GM18858 (cell line): Measurements from ENCODE around the gene BAG1.

Source experiments
- ATAC-seq: cut with Tn5 transposase; IDR thresholded peaks from one replicate; pipeline ENCODE4 v1.9.1; 2021; ENCODE audit not compliant: unreplicated experiment

The BAG1 gene

DNA sequence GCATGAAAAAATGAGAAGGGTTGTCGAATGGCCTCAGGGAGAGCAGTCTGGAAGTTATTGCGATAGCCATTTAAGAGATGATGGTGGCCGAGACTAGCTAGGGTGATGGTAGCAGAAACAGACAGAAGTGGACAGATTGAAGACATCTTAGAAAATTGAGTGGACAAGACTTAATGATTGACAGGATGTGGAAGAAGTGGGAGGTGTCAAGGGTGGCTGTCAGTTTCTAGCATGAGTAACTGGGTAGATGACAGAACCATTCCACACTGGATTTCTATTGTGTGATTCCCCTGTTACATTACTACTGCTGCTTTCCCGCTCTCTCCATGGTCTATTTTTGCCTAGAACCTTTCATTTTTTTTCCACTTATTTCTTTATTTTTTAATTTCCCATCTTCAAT is 13.0 kb upstream of the BAG1 start:
- ATAC-seq, result no peak

DNA sequence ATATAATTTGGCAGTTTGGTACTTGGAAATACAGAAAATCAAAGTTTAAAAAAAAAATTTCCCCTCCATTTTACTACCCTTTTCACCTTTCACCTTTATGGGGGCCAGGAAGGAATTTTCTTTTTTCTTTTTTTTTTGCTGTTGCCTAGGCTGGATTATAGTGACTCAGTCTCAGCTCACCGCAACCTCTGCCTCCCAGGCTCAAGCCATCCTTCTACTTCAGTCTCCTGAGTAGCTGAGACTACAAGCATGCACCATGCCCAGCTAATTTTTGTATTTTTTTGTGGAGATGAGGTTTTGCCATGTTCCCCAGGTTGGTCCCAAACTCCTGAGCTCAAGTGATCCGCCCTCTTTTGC is 9.4 kb upstream of the BAG1 start:
- ATAC-seq, result no peak

DNA sequence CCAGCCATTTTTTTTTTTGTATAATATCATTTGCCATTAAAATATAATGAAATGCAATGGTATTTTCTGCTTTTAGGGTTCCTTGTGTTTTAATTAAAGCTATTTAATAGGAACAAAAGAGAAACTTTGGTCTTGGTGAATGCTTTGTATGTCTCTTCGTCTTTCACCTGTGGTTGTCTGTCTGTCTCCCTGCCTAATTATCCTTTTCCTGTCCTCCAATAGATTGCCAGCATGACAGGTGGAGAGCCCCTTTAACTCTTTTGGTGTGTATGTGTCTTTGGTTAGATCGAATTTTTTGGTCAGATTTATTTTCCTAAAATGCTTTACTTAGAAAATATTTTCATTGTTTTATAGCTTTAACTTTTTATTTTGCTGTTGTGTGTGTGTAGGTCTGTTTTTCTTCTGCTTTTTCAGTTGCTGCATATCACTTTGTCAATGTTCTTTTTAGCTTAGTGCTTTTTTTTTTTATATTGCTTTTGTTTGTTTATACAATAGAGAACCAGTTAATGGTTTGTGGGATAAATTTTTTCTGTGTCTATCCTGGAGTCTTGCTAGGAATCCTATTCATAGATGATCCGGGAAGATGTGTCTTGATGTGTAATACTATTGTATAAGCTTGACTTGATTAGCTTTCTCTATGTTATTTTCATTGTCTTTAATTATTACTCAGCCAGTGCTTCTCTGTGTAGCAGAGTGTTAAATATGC is 8.9 kb upstream of the BAG1 start:
- no peak for ATAC-seq

DNA sequence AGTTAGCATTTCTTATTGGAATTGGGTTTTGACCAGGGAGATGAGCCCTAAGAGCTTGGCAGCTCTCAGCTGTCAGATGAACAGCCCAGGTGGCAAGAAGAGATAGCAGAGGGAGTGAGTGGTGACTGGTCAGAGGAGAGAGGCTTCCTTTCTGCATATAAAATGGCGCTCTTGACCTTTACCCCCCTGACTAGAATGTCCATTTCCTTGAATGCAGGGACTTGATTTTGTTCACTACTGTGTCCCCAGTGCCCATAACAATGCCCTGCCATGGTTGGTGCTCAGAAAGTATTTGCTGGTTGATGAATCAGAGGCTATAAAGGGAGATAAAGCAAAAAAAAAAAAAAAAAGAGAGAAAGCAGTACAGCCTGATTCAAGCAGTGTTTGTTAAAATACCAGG is 7.6 kb upstream of the BAG1 start:
- ATAC-seq, result no peak

DNA sequence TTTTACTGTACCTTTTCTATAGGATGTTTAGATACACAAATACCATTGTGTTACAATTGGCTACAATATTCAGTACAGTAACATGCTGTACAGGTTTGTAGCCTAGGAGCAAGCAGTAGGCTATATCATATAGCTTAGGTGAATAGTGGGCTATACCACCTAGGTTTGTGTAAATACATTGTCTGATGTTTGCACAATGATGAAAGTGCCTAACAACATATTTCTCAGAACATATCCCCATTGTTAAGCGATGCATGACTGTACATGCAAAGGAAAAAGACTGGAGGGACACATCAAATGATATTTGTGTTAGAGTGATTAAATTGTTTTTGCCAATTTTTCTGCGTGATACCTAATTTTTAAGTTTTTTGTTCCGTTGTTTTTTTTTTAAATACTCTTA is 5.6 kb upstream of the BAG1 start:
- ATAC-seq, result no peak

DNA sequence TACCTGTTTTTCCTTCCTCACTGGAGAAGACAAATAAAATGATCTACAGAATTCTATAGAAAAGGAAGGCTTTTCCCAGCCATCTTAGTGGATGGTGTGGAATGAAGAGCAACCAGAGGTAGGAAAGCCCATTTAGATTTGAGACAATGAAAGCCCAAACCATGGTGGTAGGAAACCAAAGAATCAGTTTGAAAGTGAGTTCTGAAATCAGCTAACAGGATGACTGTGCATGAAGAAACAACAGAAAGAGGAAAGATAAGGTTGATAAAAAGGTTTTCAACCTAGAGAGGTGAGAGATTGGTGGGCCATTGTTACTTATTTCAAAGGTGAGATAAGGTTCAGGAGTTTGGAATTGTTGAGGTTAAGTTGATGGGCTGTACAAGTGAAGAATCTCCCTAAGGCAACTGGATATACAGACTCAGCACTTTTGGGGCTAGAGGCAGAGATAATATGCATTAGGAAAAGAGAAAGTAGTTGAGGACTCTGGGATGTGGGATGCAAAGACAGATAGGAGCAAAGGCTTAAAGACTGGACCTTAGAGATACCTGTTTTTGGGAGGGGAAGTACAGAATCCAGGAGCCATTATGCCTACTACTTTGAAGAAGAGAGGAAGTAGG is 2.8 kb upstream of the BAG1 start:
- no peak for ATAC-seq

DNA sequence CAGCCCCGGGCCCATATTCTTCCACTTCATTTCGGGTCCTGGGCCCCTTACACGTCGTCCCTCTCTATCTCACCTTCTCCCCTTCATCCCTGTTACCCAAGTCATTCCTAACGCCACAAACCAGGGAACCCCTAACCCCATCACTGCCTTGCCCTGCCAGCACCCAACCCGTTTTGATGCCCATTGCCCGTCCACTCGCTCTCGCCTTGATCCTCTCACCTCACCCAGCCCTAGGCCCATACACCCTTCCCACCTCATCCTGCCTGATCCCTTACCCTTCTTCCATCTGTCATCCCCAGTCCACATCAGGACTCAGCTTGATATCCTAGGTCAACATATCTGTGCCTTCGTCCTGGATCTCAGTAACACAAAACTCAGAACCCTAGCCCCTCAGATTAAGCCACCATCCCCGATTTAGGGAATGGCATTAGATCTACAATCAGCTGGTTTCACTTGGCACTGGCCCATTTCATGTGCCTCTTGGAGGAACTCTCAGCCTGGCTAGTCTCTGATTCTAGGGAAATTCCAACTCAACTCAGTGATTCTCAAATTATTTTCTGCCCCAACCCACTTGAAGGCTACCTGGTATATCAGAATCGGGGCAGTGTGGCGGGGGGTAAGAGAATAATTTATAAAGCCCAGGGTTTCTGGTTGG is 830 bp upstream of the BAG1 start:
- no peak for ATAC-seq

DNA sequence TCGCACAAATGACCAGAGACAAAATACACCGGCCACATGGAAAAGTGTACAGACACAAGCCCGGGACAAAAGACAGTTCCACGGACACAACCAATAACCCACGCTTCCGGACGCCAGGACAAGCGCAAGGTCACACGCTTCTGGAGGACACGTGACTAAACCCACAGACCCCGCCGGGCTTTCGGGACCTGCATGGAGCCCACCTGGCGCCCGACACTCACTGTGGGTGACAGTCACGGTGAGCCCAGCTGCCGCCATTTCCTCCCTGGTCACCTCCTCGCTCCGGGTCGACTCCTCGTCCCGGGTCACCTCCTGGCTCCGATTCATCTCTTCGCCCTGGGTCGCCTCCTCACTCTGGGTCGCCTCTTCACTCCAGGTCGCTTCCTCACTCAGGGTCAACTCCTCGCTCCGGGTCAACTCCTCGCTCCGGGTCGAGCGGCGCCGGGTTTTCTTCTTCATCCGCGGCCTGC is 470 bp downstream of the BAG1 start:
- peak; percentile 15 for ATAC-seq

DNA sequence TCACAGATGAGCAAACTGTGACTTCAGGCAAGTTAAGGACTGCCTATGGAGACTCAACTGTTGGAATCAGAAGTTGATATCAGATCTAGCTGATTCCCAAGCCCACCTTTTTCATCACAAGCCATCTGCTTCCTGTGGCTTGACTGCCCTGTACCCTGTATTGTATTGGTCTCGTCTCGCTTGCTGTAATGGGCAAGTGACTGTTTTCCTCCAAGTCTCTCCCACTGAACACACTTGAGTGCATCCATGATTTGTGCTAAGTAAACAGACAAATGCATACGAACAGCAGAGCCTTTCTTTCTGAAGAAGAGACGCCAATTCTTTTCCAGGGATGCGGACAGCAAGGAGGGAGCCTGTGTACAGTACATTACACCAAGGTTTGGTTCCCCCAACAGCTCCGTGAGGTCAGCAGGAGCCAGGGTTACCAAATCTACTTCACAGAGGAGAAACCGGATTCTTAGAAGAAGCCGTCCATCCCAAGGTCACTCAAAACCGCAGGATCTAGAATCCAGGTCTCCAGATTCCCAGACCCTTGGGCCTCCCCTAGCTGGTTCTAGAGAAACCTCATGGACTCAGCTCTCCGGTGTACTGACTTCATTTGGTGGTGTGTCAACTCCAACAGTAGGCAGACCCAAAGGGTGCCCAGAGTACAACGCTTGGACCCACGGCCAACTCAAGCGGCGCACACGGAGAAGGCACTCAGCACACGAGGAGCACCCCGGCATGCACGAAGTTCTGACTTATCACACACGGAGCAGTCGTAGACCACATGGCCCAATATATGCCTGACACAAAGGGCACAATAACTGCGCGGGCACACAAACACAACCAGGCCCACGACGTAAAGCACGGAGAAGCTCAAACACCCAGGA is 1.1 kb downstream of the BAG1 start:
- peak; percentile 1 for ATAC-seq

DNA sequence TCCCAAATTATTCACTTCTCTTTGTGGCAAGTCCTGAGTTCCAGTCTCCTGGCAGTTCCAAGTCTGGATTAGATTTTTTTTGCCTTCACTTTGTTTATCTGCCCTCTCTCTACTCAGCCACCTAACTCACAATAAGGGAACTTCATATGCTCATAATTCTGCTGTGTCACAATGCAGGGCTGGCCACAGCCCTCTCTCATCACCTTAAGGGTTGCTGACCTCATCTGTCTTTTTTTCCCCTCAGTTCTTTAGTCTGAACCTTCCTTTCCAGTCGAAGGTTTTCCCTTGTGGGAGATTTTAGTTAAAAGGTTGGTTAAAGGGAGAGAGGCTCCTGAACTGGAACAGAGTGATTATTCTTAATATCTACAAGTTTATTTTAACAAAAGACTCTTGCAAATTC is 4.1 kb downstream of the BAG1 start:
- no peak for ATAC-seq

DNA sequence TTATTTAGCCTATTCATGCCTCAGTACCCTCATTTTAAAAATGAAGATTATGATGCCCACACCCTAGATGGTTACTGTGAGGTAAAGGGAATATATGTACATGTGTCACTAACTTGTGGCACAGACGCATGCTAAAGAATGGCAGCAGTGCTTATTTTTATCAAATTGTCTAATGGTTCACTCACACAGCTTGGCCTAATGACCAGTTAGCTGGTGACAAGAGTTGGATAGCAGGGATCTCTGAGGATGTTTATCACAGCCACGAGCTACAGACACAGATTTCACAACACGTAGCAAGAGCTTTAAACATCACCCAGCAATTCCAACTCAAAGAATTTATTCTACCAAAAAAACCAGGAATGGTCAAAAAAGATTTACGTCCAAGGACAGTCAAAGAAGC is 7.2 kb downstream of the BAG1 start:
- ATAC-seq, result no peak

DNA sequence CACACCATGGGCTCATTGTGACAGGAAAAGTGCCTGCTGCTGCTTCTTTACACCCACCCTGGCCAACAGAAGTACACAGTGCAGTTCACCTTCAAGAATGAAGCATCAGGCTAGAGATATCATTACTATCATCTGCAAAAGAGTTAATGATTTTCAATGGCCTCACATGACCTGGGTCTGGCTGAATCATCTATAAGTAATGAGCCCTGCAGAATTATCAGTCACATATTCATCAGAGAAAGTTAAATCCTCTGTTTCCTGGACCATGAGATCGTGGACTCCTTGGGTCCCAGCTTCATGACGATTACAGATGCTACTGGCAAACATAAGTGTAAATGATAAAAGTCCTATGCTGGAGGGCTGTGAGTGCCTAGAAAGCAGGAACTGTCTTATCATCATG is 8.3 kb downstream of the BAG1 start:
- no peak for ATAC-seq

DNA sequence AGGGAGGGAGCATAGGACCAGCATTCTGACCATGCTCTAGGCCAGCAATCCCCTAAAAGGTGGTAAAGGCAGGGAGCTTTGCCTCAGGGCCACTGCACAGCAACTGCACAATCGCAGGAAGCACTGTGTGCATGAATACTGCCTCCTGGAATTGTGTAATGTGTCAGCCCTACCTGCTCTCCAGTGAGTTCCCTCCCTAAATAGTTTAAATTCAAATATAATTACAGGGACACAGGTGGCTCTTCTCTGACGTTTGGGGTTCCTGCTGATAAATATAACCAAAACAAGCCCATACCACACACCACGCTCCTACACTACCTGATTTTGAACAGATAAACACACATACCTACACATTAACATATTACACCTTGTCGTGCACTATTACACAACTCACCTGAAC is 9.0 kb downstream of the BAG1 start:
- ATAC-seq, result no peak

DNA sequence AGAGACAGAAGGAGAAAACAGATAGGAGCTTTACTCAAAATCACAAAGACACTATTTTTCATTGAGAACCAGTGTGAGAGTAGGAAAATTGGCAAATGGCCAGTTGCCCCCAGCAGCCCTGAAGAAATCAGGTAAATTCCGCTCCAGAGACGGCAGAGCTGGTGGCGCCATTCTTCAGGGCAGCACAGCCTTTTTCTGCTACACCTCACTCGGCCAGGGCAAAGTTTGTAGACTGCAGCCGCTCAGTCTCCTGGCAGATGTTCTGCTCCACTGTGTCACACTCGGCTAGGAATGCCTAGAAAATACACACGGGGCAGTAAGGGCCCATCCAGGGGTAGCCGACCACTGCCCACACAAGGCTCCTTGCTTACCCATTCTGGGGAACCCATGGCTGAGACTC is 9.5 kb downstream of the BAG1 start:
- no peak for ATAC-seq

DNA sequence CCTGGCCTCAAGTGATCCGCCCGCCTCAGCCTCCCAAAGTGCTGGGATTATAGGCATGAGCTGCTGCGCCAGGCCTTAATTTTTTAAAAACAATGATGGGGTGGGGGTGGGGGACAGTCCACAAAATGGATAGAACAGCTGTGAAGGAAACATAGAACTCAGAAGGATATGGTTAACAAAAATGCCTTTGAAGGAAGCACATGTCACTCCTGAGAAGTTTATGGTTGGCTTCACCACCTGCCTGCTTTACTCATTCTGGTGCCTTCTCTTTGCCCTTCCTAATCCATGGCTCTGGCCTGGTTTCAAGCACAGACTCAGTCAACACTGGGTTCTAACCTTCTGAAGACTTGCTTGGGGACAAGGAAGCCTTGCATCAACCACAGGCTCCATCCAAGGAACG is 10.3 kb downstream of the BAG1 start:
- ATAC-seq, result no peak

DNA sequence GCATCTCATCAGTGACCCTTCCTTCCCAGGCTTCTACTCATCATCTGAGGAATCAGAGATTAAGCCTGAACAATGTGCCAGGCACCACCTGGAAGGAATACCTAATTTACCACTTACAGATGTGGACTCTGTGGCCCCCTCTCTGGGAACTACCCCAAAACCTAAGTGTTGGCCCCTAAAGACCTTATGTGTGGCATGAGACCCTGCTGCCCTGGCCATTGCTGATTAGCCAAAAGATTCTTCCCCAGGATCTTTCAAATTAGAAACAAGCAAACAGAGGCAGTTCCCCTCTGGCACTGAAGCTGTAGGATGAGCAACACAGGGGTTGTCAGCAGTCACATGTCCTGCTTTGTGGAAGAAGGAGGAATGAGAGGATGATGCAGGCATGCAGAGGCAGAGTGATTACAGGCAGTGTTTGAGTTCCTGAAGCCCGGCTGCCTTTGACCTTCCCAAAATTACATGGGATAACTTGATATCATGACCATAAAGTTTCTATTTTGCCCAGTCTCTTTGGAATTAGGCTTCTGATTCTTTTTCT is 14.0 kb downstream of the BAG1 start:
- no peak for ATAC-seq

DNA sequence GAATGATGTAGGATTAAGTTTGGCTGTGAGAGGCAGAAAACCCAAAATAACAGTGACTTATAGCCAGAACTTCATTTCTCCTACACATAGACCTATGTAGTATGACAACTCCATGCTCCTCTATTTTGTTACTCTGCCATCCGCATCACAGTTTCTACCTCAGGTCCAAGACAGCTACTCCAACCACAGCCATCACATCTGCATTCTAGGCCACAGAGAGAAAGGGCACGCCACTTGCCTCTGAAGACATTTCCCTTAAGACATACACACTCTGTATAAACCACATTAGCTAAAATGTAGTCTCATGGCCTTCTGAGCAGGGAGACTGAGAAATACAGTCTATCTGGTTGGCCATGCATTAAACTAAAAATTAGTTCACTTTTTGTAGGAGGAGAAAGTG is 14.5 kb downstream of the BAG1 start:
- ATAC-seq, result no peak

DNA sequence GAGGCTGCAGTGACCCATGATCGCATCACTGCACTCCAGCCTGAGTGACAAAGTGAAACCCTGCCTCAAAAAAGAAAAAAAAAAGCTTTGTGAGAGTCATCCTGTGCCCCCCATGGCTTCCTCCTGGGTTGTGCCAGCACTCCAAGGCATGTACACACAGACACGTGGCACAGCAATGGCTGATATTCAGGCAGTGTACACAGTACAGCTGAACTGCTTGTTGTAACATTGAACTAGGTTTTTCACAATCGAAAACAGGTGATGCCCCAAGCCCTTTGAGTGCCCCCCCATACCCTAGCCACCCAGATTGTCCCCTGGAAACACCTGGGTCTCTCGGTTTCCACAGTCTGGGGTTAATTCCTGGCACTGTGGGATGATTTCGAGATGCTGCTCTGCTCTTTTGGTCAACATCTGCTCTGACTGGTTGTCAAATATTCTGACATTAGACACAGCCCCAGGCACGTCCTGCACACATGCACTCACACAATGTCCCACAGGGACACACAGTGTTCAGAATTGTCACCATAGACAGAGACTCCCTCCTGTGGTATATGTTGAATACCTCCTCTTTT is 15.3 kb downstream of the BAG1 start:
- ATAC-seq, result peak; percentile 53

DNA sequence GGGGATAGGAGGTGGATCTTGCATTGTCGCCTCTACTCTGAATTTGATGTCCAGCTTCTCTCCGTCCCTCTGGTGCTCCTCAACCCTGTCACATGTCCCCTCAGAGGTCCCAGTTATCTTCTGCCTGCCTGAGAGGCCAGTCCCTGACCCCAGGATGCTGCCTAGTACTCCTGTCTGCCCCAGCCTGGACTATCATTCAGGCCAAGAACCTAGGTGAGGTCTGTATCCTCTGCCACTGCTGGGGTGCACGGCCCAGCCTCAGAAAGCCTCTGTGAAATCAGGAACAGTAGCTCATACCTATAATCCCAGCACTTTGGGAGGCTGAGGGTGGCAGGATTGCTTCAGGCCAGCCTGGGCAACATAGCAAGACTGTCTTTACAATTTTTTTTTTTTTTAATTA is 15.9 kb downstream of the BAG1 start:
- no peak for ATAC-seq

DNA sequence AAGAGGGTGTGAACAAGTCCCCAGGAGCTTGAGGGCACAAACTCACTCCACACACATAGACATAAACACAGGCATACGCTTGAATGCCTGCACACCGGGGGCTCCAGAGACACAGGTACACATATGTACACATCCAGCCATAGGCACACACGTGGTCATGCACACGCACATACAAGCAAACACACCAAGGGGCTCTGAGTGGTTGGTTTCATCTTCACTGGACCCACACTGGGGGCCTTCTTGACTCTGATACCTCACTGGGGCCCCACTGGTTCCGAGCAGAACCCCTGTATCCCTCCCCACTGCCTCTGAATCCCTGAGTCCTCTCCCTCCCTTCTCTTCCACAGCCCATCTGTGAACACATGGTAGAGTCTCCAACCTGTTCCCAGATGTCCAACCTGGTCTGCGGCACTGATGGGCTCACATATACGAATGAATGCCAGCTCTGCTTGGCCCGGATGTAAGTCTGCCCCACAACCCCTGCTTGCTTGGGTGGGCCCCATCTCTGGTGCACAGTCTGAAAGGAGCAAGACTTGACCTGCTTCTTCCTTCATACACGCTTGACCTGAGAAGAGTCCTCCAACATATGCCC is 18.1 kb downstream of the BAG1 start:
- no peak for ATAC-seq

DNA sequence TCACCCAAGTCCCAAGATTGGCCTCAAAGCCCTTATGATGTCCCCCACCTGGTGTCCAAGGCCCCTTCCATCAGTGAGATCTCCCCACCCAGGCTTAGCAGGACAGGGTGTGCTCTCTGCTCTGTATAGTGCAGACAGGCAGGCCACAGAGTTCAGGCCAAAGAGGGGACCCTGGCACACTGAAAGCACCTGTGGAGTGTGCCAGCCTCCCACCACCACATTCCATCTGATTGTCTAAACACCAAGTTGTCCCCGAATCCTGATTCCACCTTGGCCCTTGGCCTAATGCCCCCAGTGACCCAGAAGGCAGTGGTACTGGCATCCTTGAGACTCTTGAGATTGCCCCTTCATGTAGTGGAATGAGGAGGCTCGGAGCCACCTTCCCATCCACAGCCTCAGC is 19.2 kb downstream of the BAG1 start:
- no peak for ATAC-seq
